Neuronal stem cell (in vitro differentiated cells): ENCODE results near the gene ASB4.

Experiments used
- DNase-seq: peaks from one replicate; pipeline ENCODE4 v3.0.0-alpha.2; 2013; ENCODE audit warnings: low spot score
- H2AFZ ChIP-seq: one replicate; pipeline ENCODE4 v1.6.1; 2013; ENCODE audit warnings: mild to moderate bottlenecking, low read length, inconsistent platforms
- H2AK5ac ChIP-seq: 2 replicates; pipeline ENCODE4 v1.6.1; 2013; ENCODE audit warnings: low read depth, mild to moderate bottlenecking, inconsistent platforms, low read length, moderate library complexity, mixed read lengths
- H2BK120ac ChIP-seq: 2 replicates; pipeline ENCODE4 v1.6.1; 2013; ENCODE audit warnings: low read depth, mild to moderate bottlenecking, inconsistent platforms, low read length, moderate library complexity, mixed read lengths
- H2BK12ac ChIP-seq: one replicate; pipeline ENCODE4 v1.6.1; 2013; ENCODE audit warnings: low read length, inconsistent platforms
- H2BK15ac ChIP-seq: 2 replicates; pipeline ENCODE4 v1.6.1; 2013; ENCODE audit warnings: mild to moderate bottlenecking, low read length, inconsistent platforms, mixed read lengths
- H2BK5ac ChIP-seq: one replicate; pipeline ENCODE4 v1.6.1; 2013; ENCODE audit warnings: inconsistent platforms, mild to moderate bottlenecking, low read length, moderate library complexity
- H3K14ac ChIP-seq: one replicate; pipeline ENCODE4 v1.6.1; 2013; ENCODE audit warnings: low read length, inconsistent platforms
- H3K18ac ChIP-seq: 2 replicates; pipeline ENCODE4 v1.6.1; 2013; ENCODE audit warnings: low read length, inconsistent platforms
- H3K23ac ChIP-seq: 2 replicates; pipeline ENCODE4 v1.6.1; 2013; ENCODE audit warnings: low read depth, mild to moderate bottlenecking, mixed read lengths, low read length, inconsistent platforms; ENCODE audit not compliant: poor library complexity
- H3K27ac ChIP-seq: replicated peaks from 3 replicates; pipeline ENCODE4 v1.5.1; 2013; ENCODE audit warnings: low read length, inconsistent platforms
- H3K27me3 ChIP-seq, 3 experiments: 2 replicates each; pipeline ENCODE4 v1.6.1; 2013; ENCODE audit warnings: low read length in 3 of 3, mild to moderate bottlenecking in 2 of 3, inconsistent platforms in 1 of 3, low read depth in 1 of 3, mixed read lengths in 1 of 3, moderate library complexity in 1 of 3; ENCODE audit not compliant: control insufficient read depth in 3 of 3, insufficient read depth in 3 of 3
- H3K36me3 ChIP-seq, 2 donors: replicated peaks in 1 of 2; 2 replicates each; pipeline ENCODE4 v1.6.1; 2013; ENCODE audit warnings: low read length in 2 of 2; ENCODE audit not compliant: control insufficient read depth in 2 of 2, insufficient read depth in 2 of 2
- H3K4ac ChIP-seq: 2 replicates; pipeline ENCODE4 v1.6.1; 2013; ENCODE audit warnings: inconsistent platforms, mild to moderate bottlenecking, low read length, moderate library complexity
- H3K4me1 ChIP-seq, 2 donors: 1 replicate in 1 of 2; 2 replicates in 1 of 2; pipeline ENCODE4 v1.6.1; 2013; ENCODE audit warnings: low read length in 2 of 2, low read depth in 1 of 2; ENCODE audit not compliant: control insufficient read depth in 2 of 2, insufficient read depth in 1 of 2
- H3K4me2 ChIP-seq: one replicate; pipeline ENCODE4 v1.6.1; 2013; ENCODE audit warnings: mild to moderate bottlenecking, low read length, inconsistent platforms; ENCODE audit not compliant: insufficient read depth, poor library complexity, severe bottlenecking
- H3K4me3 ChIP-seq, 2 donors: 2 replicates each; pipeline ENCODE4 v1.5.1; 2013; ENCODE audit warnings: low read length in 2 of 2, mild to moderate bottlenecking in 2 of 2, inconsistent platforms in 1 of 2, moderate library complexity in 1 of 2
- H3K79me1 ChIP-seq: one replicate; pipeline ENCODE4 v1.6.1; 2013; ENCODE audit warnings: low read depth, mild to moderate bottlenecking, inconsistent platforms, low read length, moderate library complexity
- H3K9ac ChIP-seq: one replicate; pipeline ENCODE4 v1.6.1; 2013; ENCODE audit warnings: mild to moderate bottlenecking, low read depth, low read length, inconsistent platforms; ENCODE audit not compliant: poor library complexity
- H3K9me3 ChIP-seq, 2 donors: replicated peaks in 1 of 2; 2 replicates each; pipeline versions ENCODE3 to v1.6.1; 2013; ENCODE audit warnings: low read length in 2 of 2, mild to moderate bottlenecking in 2 of 2, inconsistent platforms in 1 of 2, low read depth in 1 of 2, mixed read lengths in 1 of 2, moderate library complexity in 1 of 2; ENCODE audit not compliant: control insufficient read depth in 2 of 2, insufficient read depth in 1 of 2
- H4K8ac ChIP-seq: one replicate; pipeline ENCODE4 v1.6.1; 2013; ENCODE audit warnings: low read depth, mild to moderate bottlenecking, inconsistent platforms, low read length, moderate library complexity
- H4K91ac ChIP-seq: one replicate; pipeline ENCODE4 v1.6.1; 2013; ENCODE audit warnings: low read length, low read depth, mild to moderate bottlenecking, inconsistent platforms; ENCODE audit not compliant: poor library complexity
- WGBS, 2 donors: extraction: QIAGEN DNeasy Blood & Tissue Kit; methylation state at CpG; one replicate each; pipeline ENCODE4 v1.1.7; 2013; ENCODE audit warnings: missing lambda C conversion rate in 2 of 2, mixed read lengths in 1 of 2; ENCODE audit not compliant: insufficient read length in 2 of 2, insufficient replicate concordance in 1 of 2; ENCODE audit errors: extremely low coverage in 2 of 2; 5-methylcytosine and 5-hydroxymethylcytosine counted together

The ASB4 gene

DNA sequence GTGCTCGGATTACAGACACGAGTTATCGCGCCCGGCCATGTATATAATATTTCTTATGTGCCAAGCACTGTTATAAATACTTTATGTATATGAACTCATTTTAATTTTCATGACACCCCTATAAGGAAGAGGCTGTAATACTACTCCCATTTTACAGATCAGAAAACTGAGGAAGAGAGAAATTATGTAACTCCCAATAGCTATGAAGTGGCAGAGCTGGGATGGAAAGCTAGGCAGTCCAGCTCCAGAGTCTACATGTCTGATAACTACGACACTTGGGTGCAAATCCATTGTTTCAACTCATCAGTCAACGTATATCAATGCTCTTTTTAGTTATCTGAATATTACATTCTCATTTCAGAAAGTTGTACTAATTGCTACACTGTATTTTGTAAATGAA is 93.6 kb downstream of the ASB4 start:
- no peak overlapping the region for H3K23ac ChIP-seq
- H3K9me3 ChIP-seq, result no peaks in the 10 kb centered on the region
- no peak overlapping the region for H3K4ac ChIP-seq
- H3K27me3 ChIP-seq, result no peaks in the 10 kb centered on the region
- H3K9ac ChIP-seq, result no peak overlapping the region
- H4K91ac ChIP-seq, result no peak overlapping the region
- no peak overlapping the region for H3K27ac ChIP-seq
- H3K4me1 ChIP-seq, result no peaks in the 10 kb centered on the region
- H2BK5ac ChIP-seq, result no peak overlapping the region
- H2BK15ac ChIP-seq, result no peak overlapping the region
- no peak overlapping the region for H4K8ac ChIP-seq
- no peak overlapping the region for H3K4me2 ChIP-seq
- no peak overlapping the region for H2AFZ ChIP-seq
- no peak overlapping the region for H2BK120ac ChIP-seq
- no peak for DNase-seq
- H2BK12ac ChIP-seq, result no peak overlapping the region
- H3K79me1 ChIP-seq, result no peaks in the 10 kb centered on the region
- no peak overlapping the region for H3K18ac ChIP-seq
- no peak overlapping the region for H3K4me3 ChIP-seq
- H3K36me3 ChIP-seq, result no peaks in the 10 kb centered on the region
- no peak overlapping the region for H2AK5ac ChIP-seq
- no CpG with 5 or more reads among the region's 7 CpGs for WGBS, 2 donors
- no peak overlapping the region for H3K14ac ChIP-seq

GRCh38 chr7:95581467-95581866 is 95.7 kb downstream of the ASB4 start:
- no peaks in the 10 kb centered on the region for H3K9me3 ChIP-seq
- H2AK5ac ChIP-seq, result no peak overlapping the region
- H3K27me3 ChIP-seq, result no peaks in the 10 kb centered on the region
- H3K9ac ChIP-seq, result no peak overlapping the region
- H3K4me3 ChIP-seq, result no peak overlapping the region
- no CpG with 5 or more reads among the region's 3 CpGs for WGBS, 2 donors
- H3K23ac ChIP-seq, result no peak overlapping the region
- no peak overlapping the region for H2BK120ac ChIP-seq
- no peak overlapping the region for H4K8ac ChIP-seq
- H3K4ac ChIP-seq, result no peak overlapping the region
- H3K27ac ChIP-seq, result no peak overlapping the region
- DNase-seq, result no peak
- H3K4me2 ChIP-seq, result no peak overlapping the region
- no peak overlapping the region for H3K18ac ChIP-seq
- no peak overlapping the region for H2BK5ac ChIP-seq
- no peaks in the 10 kb centered on the region for H3K36me3 ChIP-seq
- H3K79me1 ChIP-seq, result no peaks in the 10 kb centered on the region
- H3K14ac ChIP-seq, result no peak overlapping the region
- H2AFZ ChIP-seq, result no peak overlapping the region
- H3K4me1 ChIP-seq, result no peaks in the 10 kb centered on the region
- H2BK12ac ChIP-seq, result no peak overlapping the region
- no peak overlapping the region for H2BK15ac ChIP-seq
- H4K91ac ChIP-seq, result no peak overlapping the region

- Histone ChIP-seq H3K9ac (no peak overlapping the region), H3K14ac (no peak overlapping the region), H3K4me1 (no peaks in the 10 kb centered on the region), H2AFZ (no peak overlapping the region), H4K8ac (no peak overlapping the region), H3K18ac (no peak overlapping the region), H2BK12ac (no peak overlapping the region), H3K79me1 (no peaks in the 10 kb centered on the region), H3K4me2 (no peak overlapping the region), H4K91ac (no peak overlapping the region), H3K23ac (no peak overlapping the region), H2BK120ac (no peak overlapping the region), H2BK5ac (no peak overlapping the region), H3K9me3 (no peaks in the 10 kb centered on the region), H3K36me3 (no peaks in the 10 kb centered on the region), H3K4ac (no peak overlapping the region), H3K27ac (no peak overlapping the region), H2AK5ac (no peak overlapping the region), H3K27me3 (no peaks in the 10 kb centered on the region), H3K4me3 (no peak overlapping the region), H2BK15ac (no peak overlapping the region)
- WGBS, 2 donors, result no CpG with 5 or more reads among the region's 4 CpGs
- DNase-seq, result no peak
Observed at GRCh38 chr7:95582578-95583293, 97.0 kb downstream of the ASB4 start.

DNA sequence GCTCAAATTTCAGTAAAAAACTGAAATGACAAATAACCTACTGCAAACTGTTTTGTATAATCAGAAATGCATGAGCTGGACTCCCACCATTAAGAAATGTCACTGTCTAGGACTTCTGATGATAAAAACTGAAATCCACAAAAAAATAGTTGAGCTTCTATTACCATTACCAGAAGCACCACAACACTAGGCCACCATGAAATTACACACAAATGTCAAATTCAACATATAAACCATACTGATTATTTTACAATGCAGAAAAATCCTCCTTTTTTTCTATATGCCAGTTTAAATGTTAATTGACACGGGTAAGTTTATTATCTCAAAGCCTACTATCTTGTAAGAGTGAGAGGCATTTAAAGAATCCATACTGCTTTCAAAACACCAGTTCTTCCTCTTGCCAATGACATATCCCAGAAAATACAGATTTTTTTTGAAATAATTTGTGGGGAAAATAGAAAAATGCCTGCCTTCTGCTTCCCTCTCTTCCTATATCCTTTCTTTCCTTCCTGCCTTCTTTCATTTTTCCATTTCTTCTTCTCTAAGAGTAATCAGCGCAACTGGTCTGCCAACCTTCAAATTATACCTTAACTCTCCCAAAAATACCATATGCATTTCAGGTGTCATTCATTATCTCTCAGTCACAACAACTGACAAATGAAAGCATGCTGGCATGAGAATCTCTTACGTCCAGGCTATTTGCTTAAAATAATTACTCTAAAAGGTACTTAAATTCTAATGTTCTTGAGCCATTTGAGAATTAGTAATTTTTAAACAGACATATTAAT is 98.3 kb downstream of the ASB4 start:
- no CpG with 5 or more reads among the region's 3 CpGs for WGBS, 2 donors
- Histone ChIP-seq H4K8ac (no peak overlapping the region), H3K27ac (no peak overlapping the region), H3K4me3 (no peak overlapping the region), H2BK15ac (no peak overlapping the region), H3K36me3 (no peaks in the 10 kb centered on the region), H3K18ac (no peak overlapping the region), H3K4me2 (no peak overlapping the region), H3K23ac (no peak overlapping the region), H3K4ac (no peak overlapping the region), H3K79me1 (no peaks in the 10 kb centered on the region), H2AK5ac (no peak overlapping the region), H3K14ac (no peak overlapping the region), H3K4me1 (no peaks in the 10 kb centered on the region), H2BK5ac (no peak overlapping the region), H2BK12ac (no peak overlapping the region), H2AFZ (no peak overlapping the region), H3K9me3 (no peaks in the 10 kb centered on the region), H3K27me3 (peaks cover 0 to 5% (median 0%) of the 10 kb centered on the region in 3 experiments), H4K91ac (no peak overlapping the region), H2BK120ac (no peak overlapping the region), H3K9ac (no peak overlapping the region)
- no peak for DNase-seq
